Activated naive CD4-positive, alpha-beta T cell treated with anti-CD3 and anti-CD28 coated beads, Interleukin-2, amount 50 U/mL, for 72 hours (primary cell): ENCODE measurements around the gene NINL. TPM values are rescaled to one million over a fixed set of nuclear protein-coding genes. Genes with fewer than 3 reads are reported as not detected.
A peak's percentile ranks its signal among the peaks of the same experiment; 100 is the strongest.

Source experiments
- ATAC-seq, 2 donors: fragments of 150-1000 bp; cut with Tn5 transposase; 2 replicates each; pipeline ENCODE4 v1.10.0; 2021; ENCODE audit warnings: mild to moderate bottlenecking in 2 of 2, moderate library complexity in 2 of 2
- DNase-seq, 2 donors: peaks; one replicate each; pipeline ENCODE4 v3.0.0; 2021 to 2022; ENCODE audit warnings: low spot score in 2 of 2
- H3K27ac Mint-ChIP-seq, 2 donors: one replicate each; pipeline ENCODE4 v1.8.0; 2022; ENCODE audit warnings: mild to moderate bottlenecking in 2 of 2, mixed read lengths in 2 of 2
- H3K36me3 Mint-ChIP-seq, 2 donors: one replicate each; pipeline ENCODE4 v1.8.0; 2022; ENCODE audit warnings: mixed read lengths in 2 of 2
- H3K9me3 Mint-ChIP-seq, 2 donors: one replicate each; pipeline ENCODE4 v1.8.0; 2022; ENCODE audit warnings: mixed read lengths in 2 of 2
- total RNA-seq, 2 donors: library from RNA; stranded (reverse); gene quantifications; one replicate each; pipeline ENCODE4 v1.2.3, GENCODE V29; 2022

The NINL gene
- total RNA-seq, 2 donors from 2014 or later: 3.2 to 5.5 TPM

DNA sequence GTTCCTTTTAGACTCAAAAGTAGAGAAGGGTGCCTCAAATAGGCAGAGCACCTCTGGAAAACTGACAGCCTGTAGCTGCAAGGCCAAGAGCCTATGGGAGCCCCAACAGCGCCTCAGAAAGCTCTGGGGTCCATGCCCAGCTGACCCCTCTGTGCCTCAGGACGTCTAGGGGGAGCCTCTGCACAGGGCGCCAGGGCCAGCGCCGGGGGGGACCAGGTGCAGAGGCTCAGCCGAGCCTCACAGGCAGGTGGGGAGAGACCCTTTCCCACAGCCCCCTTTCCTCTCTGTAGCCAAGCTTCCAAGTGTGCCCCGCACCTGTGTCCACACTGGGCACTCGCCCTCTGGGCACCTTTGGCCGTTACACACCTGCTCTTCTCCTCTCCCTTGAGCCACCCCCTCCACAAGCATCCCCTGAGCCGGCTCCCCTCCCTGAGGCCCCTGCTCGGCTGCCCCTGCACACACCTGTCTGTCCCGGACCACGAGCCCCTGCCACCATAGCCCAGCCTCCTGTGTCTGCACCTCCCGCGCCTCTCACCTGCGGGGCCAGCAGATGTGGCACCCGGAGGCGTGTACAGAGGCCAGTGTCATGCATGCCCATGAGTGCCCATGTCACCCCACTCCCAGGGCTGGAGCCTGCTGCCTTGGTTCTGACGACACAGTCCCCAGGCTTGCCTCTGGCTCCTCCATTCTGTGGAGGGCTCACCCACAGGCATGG, 124.6 kb downstream of the NINL start:
- Mint-ChIP-seq H3K36me3 (no peaks in the 10 kb centered on the region), H3K9me3 (no peaks in the 10 kb centered on the region), H3K27ac (no peak overlapping the region)
- ATAC-seq (no peak), DNase-seq (no peak)

DNA sequence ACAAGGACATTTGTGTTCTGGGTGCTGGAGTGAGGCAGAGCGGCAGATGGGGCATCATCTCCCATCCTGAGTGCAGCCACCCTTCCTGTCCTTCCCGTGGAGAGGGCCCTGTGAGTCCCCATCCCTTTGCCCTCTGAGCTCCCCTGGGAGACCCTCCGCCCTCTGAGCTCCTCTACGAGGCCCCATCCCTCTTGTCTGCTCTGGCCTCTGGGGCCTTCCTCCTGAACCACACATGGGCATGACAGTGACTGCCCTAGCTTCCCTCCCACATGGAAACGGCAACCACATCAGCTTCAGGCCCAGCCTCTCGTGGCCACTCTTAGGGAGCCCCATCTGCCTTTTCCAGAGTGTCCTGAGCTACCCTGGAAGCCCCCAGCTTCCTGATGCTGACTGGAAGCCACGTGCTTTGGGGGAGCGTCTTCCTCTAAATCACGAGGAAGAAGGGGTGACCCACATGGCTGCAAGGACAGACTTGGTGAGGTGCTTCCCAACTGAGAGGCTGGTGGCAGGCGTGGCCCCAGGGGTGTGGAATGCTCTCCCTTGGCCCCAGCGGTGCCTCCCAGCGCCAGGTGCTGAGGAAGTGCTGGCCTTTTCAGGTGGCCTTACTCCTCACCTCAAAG, 125.3 kb downstream of the NINL start:
- Mint-ChIP-seq H3K9me3 (no peaks in the 10 kb centered on the region), H3K36me3 (no peaks in the 10 kb centered on the region), H3K27ac (peak overlapping the region in 1 of 2 donors; percentile 39)
- DNase-seq: no peak
- no peak for ATAC-seq

DNA sequence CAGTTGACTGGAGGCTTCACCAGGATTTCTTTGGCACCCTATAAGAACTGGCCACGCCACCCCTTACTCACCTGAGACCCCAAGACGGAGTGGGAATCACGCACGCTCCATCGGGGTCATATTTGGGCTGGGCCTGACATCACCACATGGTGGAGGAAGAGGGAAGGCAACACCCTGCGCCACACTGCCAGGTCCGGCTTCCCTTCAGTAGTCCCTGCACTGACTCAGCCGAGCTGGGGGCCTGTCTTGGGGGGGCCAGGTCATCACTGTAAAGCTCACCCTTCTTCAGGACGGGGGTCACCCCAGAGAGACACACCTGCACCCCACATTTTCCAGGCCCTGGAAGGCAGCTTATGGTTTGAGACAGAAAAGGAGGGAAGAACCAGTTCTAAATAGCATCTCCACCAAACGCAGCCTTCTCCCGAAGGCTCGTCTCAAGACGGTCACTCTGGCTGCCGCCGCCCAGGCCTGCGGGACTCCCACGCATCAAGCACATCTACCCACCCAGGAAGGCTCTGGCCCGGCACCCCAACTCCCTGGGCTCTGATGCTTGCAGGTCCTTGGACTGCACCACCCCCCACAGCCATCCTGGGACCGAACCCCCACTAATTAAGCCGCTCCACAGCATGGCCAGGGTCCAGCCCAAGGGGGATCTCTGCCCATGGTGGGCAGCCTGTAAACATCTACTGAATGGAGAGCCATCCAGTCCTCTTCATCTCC, 126.1 kb downstream of the NINL start:
- peak in 1 of 2 donors; percentile 11 for ATAC-seq
- H3K9me3 Mint-ChIP-seq: no peaks in the 10 kb centered on the region
- no peaks in the 10 kb centered on the region for H3K36me3 Mint-ChIP-seq
- peak overlapping the region in 1 of 2 donors; percentile 39 for H3K27ac Mint-ChIP-seq
- no peak for DNase-seq

DNA sequence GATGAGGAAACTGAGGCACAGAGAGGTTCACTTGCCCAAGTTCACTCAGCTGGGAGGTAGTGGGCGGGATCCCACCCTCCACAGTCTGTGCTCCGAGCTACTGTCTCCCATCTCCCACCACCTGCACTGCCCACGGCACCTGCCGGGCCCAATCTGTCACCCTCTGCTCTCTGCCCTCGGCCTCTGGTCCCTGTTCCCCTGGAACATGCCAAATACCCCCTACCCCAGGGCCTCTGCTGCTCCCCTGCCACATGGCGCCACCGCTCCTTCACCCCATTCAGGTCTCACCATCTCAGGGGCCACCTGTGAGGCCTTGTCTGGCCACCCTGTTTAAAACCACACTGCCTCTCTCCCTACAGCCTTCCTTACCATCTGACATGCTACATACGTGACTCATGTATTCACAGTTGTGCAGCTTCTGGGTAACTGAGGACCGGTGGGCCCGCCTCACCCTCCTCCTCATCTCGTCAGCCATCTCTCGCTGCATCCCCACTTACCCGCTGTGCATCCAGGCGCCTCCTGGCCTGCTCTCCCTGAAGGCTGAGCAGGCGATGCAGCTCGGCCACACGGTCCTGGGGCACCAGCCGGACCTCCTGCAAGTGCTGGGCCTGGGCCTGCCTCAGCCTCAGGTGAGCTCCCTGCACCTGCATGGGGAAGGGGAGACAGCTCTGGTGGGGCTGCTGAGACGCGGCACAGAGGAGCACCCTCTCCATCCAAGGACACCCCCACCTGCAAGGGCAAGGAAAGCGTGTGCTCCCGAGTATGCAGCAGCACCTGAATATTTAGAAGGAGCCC, 127.2 kb downstream of the NINL start:
- no peaks in the 10 kb centered on the region for H3K36me3 Mint-ChIP-seq
- no peaks in the 10 kb centered on the region for H3K9me3 Mint-ChIP-seq
- DNase-seq (no peak), ATAC-seq (no peak)
- peak overlapping the region in 1 of 2 donors; percentile 56 for H3K27ac Mint-ChIP-seq

DNA sequence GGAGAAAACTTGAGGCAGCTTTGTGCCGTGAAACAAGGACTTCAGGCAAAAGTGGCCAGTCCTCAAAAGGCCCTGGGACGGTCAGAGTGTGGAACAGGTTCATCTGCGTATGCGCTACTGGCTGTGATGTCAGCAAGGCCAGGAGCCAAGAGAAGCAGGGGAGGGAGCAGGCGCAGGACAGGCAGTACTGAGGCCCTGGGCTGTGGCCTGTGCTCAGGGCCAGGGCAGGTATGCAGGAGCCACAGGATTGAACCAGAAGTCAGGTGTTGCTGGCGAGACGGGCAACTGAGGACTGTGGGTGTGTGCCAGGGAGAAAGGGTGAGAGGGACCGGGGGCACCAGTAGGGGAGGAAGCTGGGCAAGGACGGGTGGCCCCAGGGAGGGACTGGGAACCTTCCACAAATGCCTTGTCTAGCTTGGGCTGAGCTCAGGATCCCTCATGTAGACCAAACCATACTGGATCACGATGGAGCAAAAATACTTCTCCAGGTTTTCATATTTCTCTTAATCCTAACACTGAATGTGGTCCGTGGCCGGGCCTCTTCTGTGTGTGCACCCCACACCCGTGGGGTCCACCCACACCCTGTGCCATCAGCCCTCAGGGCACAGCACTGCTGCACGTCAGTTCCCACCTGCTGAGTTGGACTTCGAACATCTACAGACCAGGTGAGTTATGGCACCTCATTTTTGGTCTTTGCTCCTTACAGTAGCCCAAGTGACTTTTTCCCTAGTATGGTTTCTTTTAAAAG, 131.0 kb downstream of the NINL start:
- Mint-ChIP-seq H3K36me3 (peaks cover 0 to under 1% of the 10 kb centered on the region in 2 donors), H3K9me3 (no peaks in the 10 kb centered on the region), H3K27ac (no peak overlapping the region)
- no peak for ATAC-seq
- no peak for DNase-seq

DNA sequence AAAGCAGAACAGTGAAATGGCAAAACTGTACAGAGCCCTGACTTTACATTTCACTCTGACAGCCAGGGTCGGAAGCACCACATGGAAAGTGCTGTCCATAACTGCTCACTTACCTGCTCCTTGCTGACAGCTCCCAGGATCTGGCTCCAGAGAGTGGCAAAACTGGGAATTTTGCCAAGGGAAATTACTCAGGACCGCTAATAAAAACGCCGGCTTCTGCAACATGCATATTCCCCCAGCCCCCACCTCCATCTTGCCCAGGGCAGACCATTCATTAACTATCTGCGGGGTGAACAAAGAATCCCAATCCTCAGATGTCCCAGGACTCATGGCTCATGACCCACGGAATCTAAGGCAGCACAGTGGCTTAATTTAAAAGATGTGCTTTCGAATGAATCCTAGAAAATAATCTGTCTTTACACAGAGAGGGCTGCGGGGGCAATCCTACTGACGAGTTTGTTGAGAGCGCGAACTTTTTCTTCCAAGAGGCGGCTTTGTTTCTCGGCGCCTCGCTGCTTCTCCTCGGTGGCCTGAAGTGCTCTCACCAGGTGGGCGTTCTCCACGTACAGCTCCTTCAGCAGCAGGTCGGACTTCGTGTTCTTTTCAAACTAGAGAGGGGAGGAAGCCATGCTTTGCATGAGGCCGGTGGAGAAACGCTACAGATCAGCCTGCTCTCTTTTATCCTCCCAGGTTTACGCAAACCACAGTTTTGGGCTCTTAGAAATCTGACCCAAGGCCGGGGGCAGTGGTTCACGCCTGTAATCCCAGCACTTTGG, 132.1 kb downstream of the NINL start:
- DNase-seq: no peak
- Mint-ChIP-seq H3K36me3 (peaks cover 9 to 12% of the 10 kb centered on the region in 2 donors), H3K9me3 (no peaks in the 10 kb centered on the region), H3K27ac (no peak overlapping the region)
- no peak for ATAC-seq

DNA sequence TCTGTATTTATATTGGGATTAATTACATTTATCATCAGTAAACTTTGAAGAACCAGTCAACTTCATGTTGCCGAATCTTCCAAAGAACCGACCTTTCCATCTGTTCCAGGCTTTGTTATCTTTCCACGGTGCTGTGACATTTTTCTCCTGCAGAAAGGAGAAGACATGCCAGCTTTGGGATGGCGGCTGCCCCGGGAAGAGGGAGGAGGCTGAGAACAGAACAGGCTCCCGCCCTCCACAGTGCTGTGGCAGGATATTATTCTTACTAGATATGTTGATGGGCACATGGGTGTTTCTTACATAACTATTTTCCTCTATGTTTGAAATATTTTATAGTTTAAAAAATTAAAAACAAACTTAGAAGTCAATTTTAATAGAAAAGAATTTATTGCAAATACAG, 133.0 kb downstream of the NINL start:
- Mint-ChIP-seq H3K27ac (no peak overlapping the region), H3K9me3 (no peaks in the 10 kb centered on the region), H3K36me3 (peaks cover 15 to 21% of the 10 kb centered on the region in 2 donors)
- DNase-seq (no peak), ATAC-seq (no peak)

DNA sequence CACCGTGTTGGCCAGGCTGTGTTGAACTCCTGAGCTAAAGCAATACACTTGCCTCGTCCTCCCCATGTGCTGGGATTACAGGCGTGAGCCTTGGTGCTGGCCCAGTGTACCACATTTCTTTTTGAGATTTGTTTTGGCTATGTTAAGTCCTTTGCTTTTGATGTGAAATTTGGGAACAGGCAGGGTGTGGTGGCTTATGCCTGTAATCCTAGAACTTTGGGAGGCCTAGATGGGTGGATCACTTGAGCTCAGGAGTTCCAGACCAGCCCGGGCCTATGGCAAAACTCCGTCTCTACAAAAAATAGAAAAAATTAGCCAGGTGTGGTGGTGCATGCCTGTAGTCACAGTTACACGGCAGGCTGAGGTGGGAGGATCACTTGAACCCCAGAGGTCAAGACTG, 137.7 kb downstream of the NINL start:
- ATAC-seq (no peak), DNase-seq (no peak)
- H3K36me3 Mint-ChIP-seq: peaks cover 36 to 45% of the 10 kb centered on the region in 2 donors
- H3K9me3 Mint-ChIP-seq: no peaks in the 10 kb centered on the region
- H3K27ac Mint-ChIP-seq: no peak overlapping the region

DNA sequence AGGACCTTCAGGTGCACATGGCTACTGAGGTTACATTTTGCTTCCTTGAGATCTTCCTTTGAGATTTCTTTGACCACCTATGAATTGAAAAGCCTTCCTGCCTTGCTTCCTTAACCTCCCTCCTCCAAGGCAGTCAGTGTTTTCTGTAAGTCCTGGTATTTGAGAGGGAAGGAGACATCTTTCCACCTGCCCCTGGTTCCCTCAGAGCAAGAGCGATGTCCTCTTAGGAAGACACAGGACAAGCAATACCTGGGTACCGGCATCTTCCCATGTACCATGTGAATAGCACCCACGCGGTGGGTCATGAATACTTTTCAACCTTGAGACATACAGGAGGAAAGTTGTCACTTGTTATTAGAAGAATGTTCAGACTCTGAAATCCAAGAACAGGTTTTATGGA, 140.8 kb downstream of the NINL start:
- H3K9me3 Mint-ChIP-seq: no peaks in the 10 kb centered on the region

DNA sequence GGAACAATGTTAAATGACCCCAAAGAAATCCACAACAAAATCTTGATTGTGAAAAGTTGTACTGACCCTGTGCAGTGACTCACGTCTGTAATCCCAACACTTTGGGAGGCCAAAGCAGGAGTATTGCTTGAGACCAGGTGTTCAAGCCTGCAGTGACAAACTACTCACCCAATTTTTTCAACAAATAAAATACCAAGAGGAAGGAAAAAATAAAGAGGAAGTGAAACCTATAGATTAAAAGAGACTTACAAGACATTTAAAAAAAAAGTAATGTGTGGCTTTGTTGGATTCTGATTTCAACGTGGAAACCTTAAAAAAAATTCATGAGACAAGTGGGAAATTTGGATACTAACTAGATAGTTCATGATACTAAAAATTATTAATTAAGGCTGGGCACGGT, 146.0 kb downstream of the NINL start:
- DNase-seq: no peak
- peaks cover 6 to 10% of the 10 kb centered on the region in 2 donors for H3K36me3 Mint-ChIP-seq
- H3K27ac Mint-ChIP-seq: peak overlapping the region in 1 of 2 donors; percentile 58
- ATAC-seq: no peak
- H3K9me3 Mint-ChIP-seq: no peaks in the 10 kb centered on the region

More for the DNA sequence above, 140.8 kb downstream of the NINL start:
- H3K36me3 Mint-ChIP-seq: peaks cover 36 to 45% of the 10 kb centered on the region in 2 donors
- ATAC-seq (no peak), DNase-seq (no peak)
- H3K27ac Mint-ChIP-seq: no peak overlapping the region

DNA sequence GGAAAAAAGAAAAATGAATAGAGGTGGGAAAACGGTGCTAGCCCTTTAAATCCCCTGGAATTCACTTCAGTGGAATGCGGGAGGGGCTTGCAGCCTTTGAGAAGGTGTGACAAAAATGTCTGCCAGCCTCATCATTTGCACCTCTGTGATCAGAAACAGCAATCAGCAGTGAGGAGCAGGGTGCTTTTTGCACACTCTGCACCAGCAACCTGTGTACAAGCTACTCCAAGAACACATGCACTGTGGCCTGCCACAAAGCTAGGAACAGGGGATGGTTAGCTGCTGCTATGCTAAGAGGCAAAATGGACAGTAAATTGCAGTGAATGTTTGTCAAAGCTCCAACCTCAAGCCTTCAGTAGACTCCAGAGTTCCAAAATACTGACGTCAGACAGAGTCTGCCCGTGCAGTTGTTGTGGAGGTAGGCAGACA, 148.2 kb downstream of the NINL start:
- Mint-ChIP-seq H3K9me3 (no peaks in the 10 kb centered on the region), H3K36me3 (peaks cover 9 to 15% of the 10 kb centered on the region in 2 donors), H3K27ac (no peak overlapping the region)
- no peak for ATAC-seq
- no peak for DNase-seq

DNA sequence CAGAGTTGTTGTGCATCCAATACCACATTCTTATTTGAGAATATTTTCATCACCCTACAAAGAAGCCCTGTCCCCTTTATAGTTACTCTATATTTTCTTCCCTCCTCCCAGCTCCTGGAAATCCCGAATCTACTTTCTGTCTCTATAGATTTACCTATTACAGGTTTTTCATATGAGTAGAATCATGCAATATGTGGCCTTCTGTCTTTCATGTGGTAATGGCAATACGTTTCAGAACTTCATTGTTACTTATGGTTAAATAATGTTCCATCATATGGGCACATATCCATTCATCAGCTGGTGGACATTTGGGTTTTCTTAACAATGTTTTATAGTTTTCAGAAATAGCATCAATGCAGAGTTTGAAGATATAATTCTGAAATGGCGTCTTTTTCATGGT, 160.8 kb downstream of the NINL start:
- no peak for DNase-seq
- Mint-ChIP-seq H3K27ac (no peak overlapping the region), H3K9me3 (peaks cover 0 to 4% of the 10 kb centered on the region in 2 donors), H3K36me3 (peaks cover 18 to 38% of the 10 kb centered on the region in 2 donors)
- ATAC-seq: peak in 1 of 2 donors; percentile 60

DNA sequence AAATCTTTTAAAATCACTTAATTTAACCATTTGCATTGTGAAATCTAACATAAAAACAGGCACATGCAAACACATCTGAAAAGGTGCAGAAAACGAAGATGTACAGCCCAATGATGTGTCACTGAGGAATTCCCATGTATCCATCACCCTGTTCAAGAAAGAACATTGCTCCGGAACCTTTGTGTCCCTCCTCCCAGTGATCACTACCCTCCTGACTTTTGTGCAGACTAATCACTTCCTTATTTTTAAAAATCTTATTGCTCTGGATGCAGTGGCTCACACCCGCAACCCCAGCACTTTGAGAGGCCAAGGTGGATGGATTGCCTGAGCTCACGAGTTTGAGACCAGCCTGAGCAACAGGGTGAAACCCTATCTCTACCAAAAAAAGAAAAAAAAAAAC, 163.3 kb downstream of the NINL start:
- Mint-ChIP-seq H3K9me3 (peaks cover 0 to 4% of the 10 kb centered on the region in 2 donors), H3K36me3 (peaks cover 10 to 27% of the 10 kb centered on the region in 2 donors), H3K27ac (no peak overlapping the region)
- ATAC-seq (no peak), DNase-seq (no peak)

DNA sequence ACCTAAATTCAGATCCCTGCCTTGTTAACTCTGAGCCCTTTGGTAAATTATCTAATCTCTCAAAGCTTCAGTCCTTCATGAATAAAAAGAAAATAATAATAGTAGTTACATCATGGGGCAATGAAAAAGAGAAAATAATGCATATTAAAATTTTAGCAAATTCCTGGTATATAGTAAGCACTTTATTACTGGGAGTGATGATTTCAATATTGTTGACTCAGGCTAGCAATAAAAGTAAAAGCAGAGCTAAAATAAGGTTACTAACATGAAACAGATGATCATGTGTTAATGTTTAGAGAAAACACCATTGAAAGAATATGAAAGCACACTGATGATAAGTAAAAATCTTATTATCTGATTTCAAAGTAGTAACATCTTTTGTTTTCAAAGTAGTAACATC, 164.2 kb downstream of the NINL start:
- peak overlapping the region in 1 of 2 donors; percentile 5 for H3K27ac Mint-ChIP-seq
- H3K36me3 Mint-ChIP-seq: peaks cover 9 to 20% of the 10 kb centered on the region in 2 donors
- peaks cover 0 to 3% of the 10 kb centered on the region in 2 donors for H3K9me3 Mint-ChIP-seq
- DNase-seq (no peak), ATAC-seq (no peak)

DNA sequence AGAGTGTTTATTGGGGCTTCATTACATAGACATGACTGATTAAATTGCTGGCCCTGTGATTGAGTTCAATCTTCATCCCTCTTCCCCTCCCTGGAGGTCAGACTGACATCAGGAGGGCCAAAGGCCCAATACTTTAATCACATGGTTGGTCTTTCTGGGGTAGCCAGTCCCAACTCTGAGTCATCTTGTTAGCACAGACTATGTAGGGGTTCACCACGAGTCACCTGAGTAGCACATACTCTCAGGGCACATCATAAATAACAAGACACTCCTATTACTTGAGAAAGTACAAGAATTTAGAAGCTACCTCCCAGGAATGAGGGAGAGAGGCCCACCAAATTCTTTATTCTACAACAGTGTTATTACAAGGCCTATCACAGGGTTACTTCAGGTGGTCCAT, 166.6 kb downstream of the NINL start:
- H3K36me3 Mint-ChIP-seq: peaks cover 0 to 4% of the 10 kb centered on the region in 2 donors
- ATAC-seq: peak in 1 of 2 donors; percentile 50
- H3K27ac Mint-ChIP-seq: no peak overlapping the region
- no peaks in the 10 kb centered on the region for H3K9me3 Mint-ChIP-seq
- DNase-seq: no peak
